ENCODE results near the gene LRP1. TPM values are rescaled to one million over a fixed set of nuclear protein-coding genes. Genes with fewer than 3 reads are reported as not detected.

Gene LRP1
- polyA plus RNA-seq, 1 donor (not counting 4 experiments of a cell fraction or from before 2014, with no cell fraction given): 4.9 TPM

GRCh38 chr12:57203791-57204190 is 75.5 kb downstream of the LRP1 start:
- no peaks in the 10 kb centered on the region for H4K20me1 ChIP-seq (ENCODE audit: control insufficient read depth, extremely low read depth, insufficient read depth, low read length)
- no peak overlapping the region for H3K9ac ChIP-seq (ENCODE audit: control insufficient read depth, extremely low read depth, insufficient read depth, low read length)
- no peaks in the 10 kb centered on the region for H3K9me3 ChIP-seq (ENCODE audit: control insufficient read depth, low read depth, low read length)
- no peaks in the 10 kb centered on the region for H3K79me2 ChIP-seq (ENCODE audit: control insufficient read depth, insufficient read depth, low read length)
- DNase-seq (ENCODE audit: low read depth, low spot score) (no peak), FAIRE-seq (no peak)
- dilution Hi-C loops (cut with MboI; ENCODE audit: extremely low pct_ligation_motif_present, low sequenced_read_pairs): no loop called here
- H3K36me3 ChIP-seq (ENCODE audit: control insufficient read depth in 2 of 2, extremely low read depth in 1 of 2, insufficient read depth in 2 of 2, low read length in 2 of 2): peaks cover 0 to 29% of the 10 kb centered on the region in 2 experiments
- no peak overlapping the region for H3K4me3 ChIP-seq (ENCODE audit: control insufficient read depth in 2 of 3, extremely low read depth in 1 of 3, insufficient read depth in 2 of 3, low read depth in 1 of 3, low read length in 3 of 3)
- TF ChIP-seq CTCF (optimal IDR thresholded peaks at IDR 0.05 in 1 of 3, IDR thresholded peaks at IDR 0.05 in 1 of 3, conservative IDR thresholded peaks at IDR 0.05 in 1 of 3; ENCODE audit: extremely low read depth in 1 of 3, insufficient read depth in 2 of 3, low read length in 3 of 3) (no peak), EZH2 (IDR thresholded peaks at IDR 0.05; ENCODE audit: low read length) (no peak)
- no peak overlapping the region for H3K4me2 ChIP-seq (ENCODE audit: control insufficient read depth, extremely low read depth, insufficient read depth, low read depth, low read length)
- no peak overlapping the region for H2AFZ ChIP-seq (ENCODE audit: control insufficient read depth, low read length)
- no peak overlapping the region for H3K27ac ChIP-seq (ENCODE audit: control insufficient read depth, insufficient read depth, low read length)
- no peaks in the 10 kb centered on the region for H3K9me1 ChIP-seq (ENCODE audit: control insufficient read depth, extremely low read depth, insufficient read depth, low read length)
- no peaks in the 10 kb centered on the region for H3K4me1 ChIP-seq (ENCODE audit: control insufficient read depth, extremely low read depth, insufficient read depth, low read length)
- no peaks in the 10 kb centered on the region for H3K27me3 ChIP-seq (ENCODE audit: control insufficient read depth, extremely low read depth, insufficient read depth, low read length)

- FAIRE-seq: no peak
- Histone ChIP-seq H3K4me3 (ENCODE audit: control insufficient read depth in 2 of 3, extremely low read depth in 1 of 3, insufficient read depth in 2 of 3, low read depth in 1 of 3, low read length in 3 of 3) (no peak overlapping the region), H3K79me2 (ENCODE audit: control insufficient read depth, insufficient read depth, low read length) (no peaks in the 10 kb centered on the region), H3K9ac (ENCODE audit: control insufficient read depth, extremely low read depth, insufficient read depth, low read length) (no peak overlapping the region), H3K9me1 (ENCODE audit: control insufficient read depth, extremely low read depth, insufficient read depth, low read length) (no peaks in the 10 kb centered on the region), H3K27ac (ENCODE audit: control insufficient read depth, insufficient read depth, low read length) (no peak overlapping the region), H4K20me1 (ENCODE audit: control insufficient read depth, extremely low read depth, insufficient read depth, low read length) (no peaks in the 10 kb centered on the region), H3K36me3 (ENCODE audit: control insufficient read depth in 2 of 2, extremely low read depth in 1 of 2, insufficient read depth in 2 of 2, low read length in 2 of 2) (peaks cover 0 to 26% of the 10 kb centered on the region in 2 experiments), H2AFZ (ENCODE audit: control insufficient read depth, low read length) (no peak overlapping the region), H3K4me1 (ENCODE audit: control insufficient read depth, extremely low read depth, insufficient read depth, low read length) (no peaks in the 10 kb centered on the region), H3K9me3 (ENCODE audit: control insufficient read depth, low read depth, low read length) (no peaks in the 10 kb centered on the region), H3K27me3 (ENCODE audit: control insufficient read depth, extremely low read depth, insufficient read depth, low read length) (no peaks in the 10 kb centered on the region), H3K4me2 (ENCODE audit: control insufficient read depth, extremely low read depth, insufficient read depth, low read depth, low read length) (no peak overlapping the region)
- DNase-seq (ENCODE audit: low read depth, low spot score): no peak
- TF ChIP-seq CTCF (optimal IDR thresholded peaks at IDR 0.05 in 1 of 3, IDR thresholded peaks at IDR 0.05 in 1 of 3, conservative IDR thresholded peaks at IDR 0.05 in 1 of 3; ENCODE audit: extremely low read depth in 1 of 3, insufficient read depth in 2 of 3, low read length in 3 of 3) (no peak), EZH2 (IDR thresholded peaks at IDR 0.05; ENCODE audit: low read length) (no peak)
- dilution Hi-C loops (cut with MboI; ENCODE audit: extremely low pct_ligation_motif_present, low sequenced_read_pairs): no loop called here
Measured at GRCh38 chr12:57204454-57204853, 76.2 kb downstream of the LRP1 start.
